ENCODE results near the gene MAN1A2. TPM values are rescaled to one million over a fixed set of nuclear protein-coding genes. Genes with fewer than 3 reads are reported as not detected.

Gene MAN1A2
- total and polyA plus RNA-seq, 10 of the 15 experiments (the other 5 are each of a cell fraction or from before 2014, with no cell fraction given): 2.8 to 23.6 (median 16.0) TPM

GRCh38 chr1:117327011-117327410 is 40.2 kb upstream of the MAN1A2 start:
- Histone ChIP-seq H2AFZ (ENCODE audit: control insufficient read depth, low read depth, low read length) (no peak overlapping the region), H3K4me1 (ENCODE audit: control insufficient read depth, insufficient read depth, low read length) (no peaks in the 10 kb centered on the region), H3K9me3 (replicated peaks; ENCODE audit: control insufficient read depth, insufficient read depth, low read length) (no peaks in the 10 kb centered on the region), H3K9ac (ENCODE audit: control insufficient read depth, insufficient read depth, low read length) (no peak overlapping the region), H3K4me2 (ENCODE audit: control insufficient read depth, insufficient read depth) (no peak overlapping the region), H3K79me2 (ENCODE audit: control insufficient read depth, insufficient read depth, low read length) (no peaks in the 10 kb centered on the region), H4K20me1 (ENCODE audit: control insufficient read depth, insufficient read depth) (no peaks in the 10 kb centered on the region), H3K36me3 (ENCODE audit: control insufficient read depth in 2 of 2, insufficient read depth in 2 of 2, low read length in 1 of 2) (no peaks in the 10 kb centered on the region), H3K27ac (ENCODE audit: control insufficient read depth, insufficient read depth) (no peak overlapping the region), H3K4me3 (no peak overlapping the region), H3K27me3 (replicated peaks in 1 of 2; ENCODE audit: control insufficient read depth in 2 of 2, insufficient read depth in 2 of 2, low read length in 1 of 2) (no peaks in the 10 kb centered on the region; a peak in 1 of 4 replicates)
- ChIA-PET RAD21 (ENCODE audit: unreplicated experiment) (interaction anchor here (0.7 kb wide), 1 partner anchor 14 kb away, joined by 3 read pairs; no protein-coding TSS in a partner anchor), POLR2A (no interaction called here), CTCF (no interaction called here), SMC1A (ENCODE audit: uncharacterized antibody, unreplicated experiment) (interaction anchor here (1.0 kb wide), 1 partner anchor 42 kb away, joined by 5 read pairs; no protein-coding TSS in a partner anchor)
- TF ChIP-seq NRF1 (conservative IDR thresholded peaks at IDR 0.05; ENCODE audit: low read depth, low read length): no peak
- TF ChIP-seq, protein P1, sequence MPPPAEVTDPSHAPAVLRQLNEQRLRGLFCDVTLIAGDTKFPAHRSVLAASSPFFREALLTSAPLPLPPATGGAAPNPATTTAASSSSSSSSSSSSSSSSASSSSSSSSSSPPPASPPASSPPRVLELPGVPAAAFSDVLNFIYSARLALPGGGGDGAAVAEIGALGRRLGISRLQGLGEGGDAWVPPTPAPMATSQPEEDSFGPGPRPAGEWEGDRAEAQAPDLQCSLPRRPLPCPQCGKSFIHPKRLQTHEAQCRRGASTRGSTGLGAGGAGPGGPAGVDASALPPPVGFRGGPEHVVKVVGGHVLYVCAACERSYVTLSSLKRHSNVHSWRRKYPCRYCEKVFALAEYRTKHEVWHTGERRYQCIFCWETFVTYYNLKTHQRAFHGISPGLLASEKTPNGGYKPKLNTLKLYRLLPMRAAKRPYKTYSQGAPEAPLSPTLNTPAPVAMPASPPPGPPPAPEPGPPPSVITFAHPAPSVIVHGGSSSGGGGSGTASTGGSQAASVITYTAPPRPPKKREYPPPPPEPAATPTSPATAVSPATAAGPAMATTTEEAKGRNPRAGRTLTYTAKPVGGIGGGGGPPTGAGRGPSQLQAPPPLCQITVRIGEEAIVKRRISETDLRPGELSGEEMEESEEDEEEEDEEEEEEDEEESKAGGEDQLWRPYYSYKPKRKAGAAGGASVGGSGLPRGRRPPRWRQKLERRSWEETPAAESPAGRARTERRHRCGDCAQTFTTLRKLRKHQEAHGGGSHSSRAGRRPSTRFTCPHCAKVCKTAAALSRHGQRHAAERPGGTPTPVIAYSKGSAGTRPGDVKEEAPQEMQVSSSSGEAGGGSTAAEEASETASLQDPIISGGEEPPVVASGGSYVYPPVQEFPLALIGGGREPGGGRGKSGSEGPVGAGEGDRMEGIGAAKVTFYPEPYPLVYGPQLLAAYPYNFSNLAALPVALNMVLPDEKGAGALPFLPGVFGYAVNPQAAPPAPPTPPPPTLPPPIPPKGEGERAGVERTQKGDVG (CRISPR knock-in tag; IDR thresholded peaks at IDR 0.05): no peak
- DNase-seq (ENCODE audit: low read depth, low spot score) (no peak), FAIRE-seq (no peak), ATAC-seq (no peak)
- in situ Hi-C loops (cut with MboI) (no loop called here), intact Hi-C loops (cut with micrococcal nuclease; ENCODE audit: unreplicated experiment) (no loop called here)
- BruUV-seq (replicated peaks): no TSS peak

DNA sequence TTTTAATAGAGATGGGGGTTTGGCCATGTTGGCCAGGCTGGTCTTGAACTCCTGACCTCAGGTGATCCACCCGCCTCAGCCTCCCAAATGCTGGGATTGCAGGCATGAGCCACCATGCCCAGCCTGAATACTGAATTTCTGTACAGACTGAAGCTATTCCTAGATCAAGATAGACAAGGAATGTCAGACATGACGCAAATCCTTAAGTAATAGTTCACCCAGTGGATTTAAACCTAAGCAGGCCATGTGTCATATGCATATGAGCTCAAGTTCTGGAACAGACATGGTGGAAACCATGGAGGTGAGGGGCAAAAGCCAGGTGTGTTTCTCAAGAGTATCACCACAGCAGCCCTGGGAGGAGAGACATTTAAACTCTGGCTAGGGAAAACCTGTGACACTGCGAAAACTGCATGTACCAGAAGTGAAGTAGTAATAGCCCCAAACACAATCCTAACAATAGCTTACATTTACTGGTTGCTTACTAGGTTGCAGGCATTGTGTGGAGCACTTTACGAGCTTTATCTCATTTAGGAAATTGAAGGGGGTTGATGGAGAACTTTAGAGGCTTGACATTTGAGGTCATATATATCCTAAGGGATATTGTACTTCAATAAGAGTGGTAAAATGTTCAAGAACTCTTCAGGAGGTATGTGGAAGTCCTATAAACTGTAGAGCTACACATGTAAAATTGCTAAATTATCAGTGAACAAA is 31.7 kb upstream of the MAN1A2 start:
- BruUV-seq (replicated peaks): no TSS peak
- Histone ChIP-seq H3K27ac (ENCODE audit: control insufficient read depth, insufficient read depth) (no peak overlapping the region), H3K9ac (ENCODE audit: control insufficient read depth, insufficient read depth, low read length) (no peak overlapping the region), H3K4me1 (ENCODE audit: control insufficient read depth, insufficient read depth, low read length) (no peaks in the 10 kb centered on the region), H4K20me1 (ENCODE audit: control insufficient read depth, insufficient read depth) (no peaks in the 10 kb centered on the region), H3K79me2 (ENCODE audit: control insufficient read depth, insufficient read depth, low read length) (no peaks in the 10 kb centered on the region), H3K36me3 (ENCODE audit: control insufficient read depth in 2 of 2, insufficient read depth in 2 of 2, low read length in 1 of 2) (no peaks in the 10 kb centered on the region), H3K4me3 (no peak overlapping the region), H3K4me2 (ENCODE audit: control insufficient read depth, insufficient read depth) (no peak overlapping the region), H2AFZ (ENCODE audit: control insufficient read depth, low read depth, low read length) (no peak overlapping the region), H3K9me3 (replicated peaks; ENCODE audit: control insufficient read depth, insufficient read depth, low read length) (no peaks in the 10 kb centered on the region), H3K27me3 (replicated peaks in 1 of 2; ENCODE audit: control insufficient read depth in 2 of 2, insufficient read depth in 2 of 2, low read length in 1 of 2) (no peaks in the 10 kb centered on the region)
- CTCF ChIA-PET: interaction anchor here (1.0 to 2.1 kb wide), 2 partner anchors 10 to 207 kb away, joined by 4 to 8 read pairs; no protein-coding TSS in a partner anchor
- DNase-seq (ENCODE audit: low read depth, low spot score): no peak
- RAD21 ChIA-PET (ENCODE audit: unreplicated experiment): no interaction called here
- in situ Hi-C loops (cut with MboI): no loop called here
- intact Hi-C loops (cut with micrococcal nuclease; ENCODE audit: unreplicated experiment): no loop called here
- POLR2A ChIA-PET: interaction anchor here (0.6 kb wide), 1 partner anchor 39 kb away, joined by 3 read pairs; no protein-coding TSS in a partner anchor
- no peak for FAIRE-seq
- no peak for ATAC-seq
- SMC1A ChIA-PET (ENCODE audit: uncharacterized antibody, unreplicated experiment): interaction anchor here (1.3 kb wide), 1 partner anchor 33 kb away, joined by 3 read pairs; no protein-coding TSS in a partner anchor
- WGBS (ENCODE audit: insufficient coverage, insufficient replicate concordance, low lambda C conversion rate, missing lambda C conversion rate): 38% methylated on average over 4 of the region's 4 CpGs
- TF ChIP-seq POLR2AphosphoS5 (IDR thresholded peaks at IDR 0.05; ENCODE audit: low read length): no peak
- no peak for TF ChIP-seq SREBF2 (IDR thresholded peaks at IDR 0.05; ENCODE audit: low read length)
- TF ChIP-seq GATAD2B (conservative IDR thresholded peaks at IDR 0.05; ENCODE audit: low read depth): no peak
- TF ChIP-seq YBX1 (IDR thresholded peaks at IDR 0.05): no peak
- TF ChIP-seq MTA3 (IDR thresholded peaks at IDR 0.05; ENCODE audit: borderline replicate concordance, low read length): no peak
- no peak for TF ChIP-seq POLR2AphosphoS2 (IDR thresholded peaks at IDR 0.05; ENCODE audit: low read depth, low read length)
- TF ChIP-seq, protein P2, sequence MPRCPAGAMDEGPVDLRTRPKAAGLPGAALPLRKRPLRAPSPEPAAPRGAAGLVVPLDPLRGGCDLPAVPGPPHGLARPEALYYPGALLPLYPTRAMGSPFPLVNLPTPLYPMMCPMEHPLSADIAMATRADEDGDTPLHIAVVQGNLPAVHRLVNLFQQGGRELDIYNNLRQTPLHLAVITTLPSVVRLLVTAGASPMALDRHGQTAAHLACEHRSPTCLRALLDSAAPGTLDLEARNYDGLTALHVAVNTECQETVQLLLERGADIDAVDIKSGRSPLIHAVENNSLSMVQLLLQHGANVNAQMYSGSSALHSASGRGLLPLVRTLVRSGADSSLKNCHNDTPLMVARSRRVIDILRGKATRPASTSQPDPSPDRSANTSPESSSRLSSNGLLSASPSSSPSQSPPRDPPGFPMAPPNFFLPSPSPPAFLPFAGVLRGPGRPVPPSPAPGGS (IDR thresholded peaks at IDR 0.05; ENCODE audit: borderline replicate concordance, insufficient read depth, low read depth, low read length, poor library complexity, severe bottlenecking): no peak
- no peak for TF ChIP-seq NR2C1 (IDR thresholded peaks at IDR 0.05)
- TF ChIP-seq EGR1 (IDR thresholded peaks at IDR 0.05; ENCODE audit: borderline replicate concordance in 1 of 2, low read depth in 2 of 2, low read length in 2 of 2): no peak
